ENCODE results near the gene RC3H2. TPM values are rescaled to one million over a fixed set of nuclear protein-coding genes. Genes with fewer than 3 reads are reported as not detected.

RC3H2 gene
- total RNA-seq, 1 experiment from 2014 or later: 37.5 TPM

- TF ChIP-seq GTF2I (CRISPR knock-in tag; conservative IDR thresholded peaks at IDR 0.05): no peak
- no peak for TF ChIP-seq FOXP1 (CRISPR knock-in tag; IDR thresholded peaks at IDR 0.05; ENCODE audit: borderline replicate concordance)
- ATAC-seq (no peak), DNase-seq (ENCODE audit: low spot score) (no peak)
- H3K4me3 Mint-ChIP-seq: no peak overlapping the region
- no peak overlapping the region for H3K27ac Mint-ChIP-seq
- H3K4me1 Mint-ChIP-seq: no peaks in the 10 kb centered on the region
- H3K27me3 Mint-ChIP-seq (ENCODE audit: low read depth): no peaks in the 10 kb centered on the region
- H3K9me3 Mint-ChIP-seq: peaks cover 23% of the 10 kb centered on the region
- ChIA-PET POLR2A (no interaction called here), CTCF (no interaction called here)
- H3K36me3 Mint-ChIP-seq: peaks cover 32% of the 10 kb centered on the region
Measured at GRCh38 chr9:122846371-122846940, 58.7 kb downstream of the RC3H2 start.

- Mint-ChIP-seq H3K27me3 (ENCODE audit: low read depth) (peaks cover 6% of the 10 kb centered on the region; the same call in 1 of the 2 replicates), H3K9me3 (peaks cover 23% of the 10 kb centered on the region), H3K27ac (no peak overlapping the region), H3K36me3 (peaks cover 21% of the 10 kb centered on the region), H3K4me1 (no peaks in the 10 kb centered on the region), H3K4me3 (no peak overlapping the region)
- ChIA-PET CTCF (no interaction called here), POLR2A (no interaction called here)
- ATAC-seq: no peak
- no peak for DNase-seq (ENCODE audit: low spot score)
- TF ChIP-seq CDX4 (CRISPR knock-in tag; IDR thresholded peaks at IDR 0.05; ENCODE audit: borderline replicate concordance): no peak
- no peak for TF ChIP-seq ZNF232 (CRISPR knock-in tag; IDR thresholded peaks at IDR 0.05)
- TF ChIP-seq KAT7 (CRISPR knock-in tag; IDR thresholded peaks at IDR 0.05; ENCODE audit: borderline replicate concordance): no peak
- TF ChIP-seq EMX1 (CRISPR knock-in tag; IDR thresholded peaks at IDR 0.05): no peak
Measured at GRCh38 chr9:122845116-122845515, 60.0 kb downstream of the RC3H2 start.

DNA sequence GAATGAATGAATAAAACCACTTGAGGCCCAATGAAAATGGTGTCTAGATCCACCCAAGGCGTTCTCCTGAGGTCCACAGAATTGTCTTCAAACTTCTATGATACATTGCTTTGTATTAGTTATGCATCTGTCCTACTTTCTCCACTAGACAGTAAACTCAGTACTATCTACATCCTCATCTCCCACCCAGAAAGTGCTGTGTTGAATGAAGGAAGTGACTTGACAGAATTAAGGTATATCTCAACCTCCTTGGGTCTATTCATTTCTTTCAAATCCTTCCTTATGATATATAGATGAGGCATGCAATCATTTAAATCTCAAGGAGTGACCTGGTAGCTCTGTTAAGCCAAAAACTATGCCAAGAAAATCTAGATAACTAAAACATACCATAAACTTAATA is 61.0 kb downstream of the RC3H2 start:
- Mint-ChIP-seq H3K4me3 (no peak overlapping the region), H3K36me3 (peaks cover 16% of the 10 kb centered on the region), H3K9me3 (peaks cover 31% of the 10 kb centered on the region), H3K4me1 (no peaks in the 10 kb centered on the region), H3K27me3 (ENCODE audit: low read depth) (peaks cover 9% of the 10 kb centered on the region; the same call in 1 of the 2 replicates), H3K27ac (no peak overlapping the region)
- no peak for DNase-seq (ENCODE audit: low spot score)
- ATAC-seq: no peak
- ChIA-PET POLR2A (no interaction called here), CTCF (no interaction called here)
- TF ChIP-seq ZNF425 (CRISPR knock-in tag; conservative IDR thresholded peaks at IDR 0.05): no peak
- TF ChIP-seq SP1 (CRISPR knock-in tag; conservative IDR thresholded peaks at IDR 0.05): no peak
- no peak for TF ChIP-seq NFATC4 (CRISPR knock-in tag; IDR thresholded peaks at IDR 0.05)
- TF ChIP-seq, protein P1, sequence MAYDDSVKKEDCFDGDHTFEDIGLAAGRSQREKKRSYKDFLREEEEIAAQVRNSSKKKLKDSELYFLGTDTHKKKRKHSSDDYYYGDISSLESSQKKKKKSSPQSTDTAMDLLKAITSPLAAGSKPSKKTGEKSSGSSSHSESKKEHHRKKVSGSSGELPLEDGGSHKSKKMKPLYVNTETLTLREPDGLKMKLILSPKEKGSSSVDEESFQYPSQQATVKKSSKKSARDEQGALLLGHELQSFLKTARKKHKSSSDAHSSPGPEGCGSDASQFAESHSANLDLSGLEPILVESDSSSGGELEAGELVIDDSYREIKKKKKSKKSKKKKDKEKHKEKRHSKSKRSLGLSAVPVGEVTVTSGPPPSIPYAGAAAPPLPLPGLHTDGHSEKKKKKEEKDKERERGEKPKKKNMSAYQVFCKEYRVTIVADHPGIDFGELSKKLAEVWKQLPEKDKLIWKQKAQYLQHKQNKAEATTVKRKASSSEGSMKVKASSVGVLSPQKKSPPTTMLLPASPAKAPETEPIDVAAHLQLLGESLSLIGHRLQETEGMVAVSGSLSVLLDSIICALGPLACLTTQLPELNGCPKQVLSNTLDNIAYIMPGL (CRISPR knock-in tag; IDR thresholded peaks at IDR 0.05): no peak
- TF ChIP-seq ZNF396 (CRISPR knock-in tag; IDR thresholded peaks at IDR 0.05; ENCODE audit: borderline replicate concordance): no peak
- TF ChIP-seq TCF7 (CRISPR knock-in tag; IDR thresholded peaks at IDR 0.05; ENCODE audit: low read depth): no peak
- TF ChIP-seq IRF1 (CRISPR knock-in tag; IDR thresholded peaks at IDR 0.05): no peak
- TF ChIP-seq ZNF138 (CRISPR knock-in tag; conservative IDR thresholded peaks at IDR 0.05): no peak
- no peak for TF ChIP-seq CTCF (IDR thresholded peaks at IDR 0.05)
- TF ChIP-seq USF1 (CRISPR knock-in tag; IDR thresholded peaks at IDR 0.05): no peak
- TF ChIP-seq RORB (CRISPR knock-in tag; IDR thresholded peaks at IDR 0.05): no peak
- TF ChIP-seq, protein P2, sequence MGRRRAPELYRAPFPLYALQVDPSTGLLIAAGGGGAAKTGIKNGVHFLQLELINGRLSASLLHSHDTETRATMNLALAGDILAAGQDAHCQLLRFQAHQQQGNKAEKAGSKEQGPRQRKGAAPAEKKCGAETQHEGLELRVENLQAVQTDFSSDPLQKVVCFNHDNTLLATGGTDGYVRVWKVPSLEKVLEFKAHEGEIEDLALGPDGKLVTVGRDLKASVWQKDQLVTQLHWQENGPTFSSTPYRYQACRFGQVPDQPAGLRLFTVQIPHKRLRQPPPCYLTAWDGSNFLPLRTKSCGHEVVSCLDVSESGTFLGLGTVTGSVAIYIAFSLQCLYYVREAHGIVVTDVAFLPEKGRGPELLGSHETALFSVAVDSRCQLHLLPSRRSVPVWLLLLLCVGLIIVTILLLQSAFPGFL (CRISPR knock-in tag; IDR thresholded peaks at IDR 0.05; ENCODE audit: borderline replicate concordance): no peak
- TF ChIP-seq ZNF671 (CRISPR knock-in tag; IDR thresholded peaks at IDR 0.05): no peak

Measured in WTC11 (cell line).